ENCODE measurements around the gene BIRC6.
"Not testable (repeated sequence)": the region's sequence is repeated elsewhere in the genome, so short reads cannot be mapped to it uniquely, and the experiment has no call there.

Gene BIRC6, protein sequence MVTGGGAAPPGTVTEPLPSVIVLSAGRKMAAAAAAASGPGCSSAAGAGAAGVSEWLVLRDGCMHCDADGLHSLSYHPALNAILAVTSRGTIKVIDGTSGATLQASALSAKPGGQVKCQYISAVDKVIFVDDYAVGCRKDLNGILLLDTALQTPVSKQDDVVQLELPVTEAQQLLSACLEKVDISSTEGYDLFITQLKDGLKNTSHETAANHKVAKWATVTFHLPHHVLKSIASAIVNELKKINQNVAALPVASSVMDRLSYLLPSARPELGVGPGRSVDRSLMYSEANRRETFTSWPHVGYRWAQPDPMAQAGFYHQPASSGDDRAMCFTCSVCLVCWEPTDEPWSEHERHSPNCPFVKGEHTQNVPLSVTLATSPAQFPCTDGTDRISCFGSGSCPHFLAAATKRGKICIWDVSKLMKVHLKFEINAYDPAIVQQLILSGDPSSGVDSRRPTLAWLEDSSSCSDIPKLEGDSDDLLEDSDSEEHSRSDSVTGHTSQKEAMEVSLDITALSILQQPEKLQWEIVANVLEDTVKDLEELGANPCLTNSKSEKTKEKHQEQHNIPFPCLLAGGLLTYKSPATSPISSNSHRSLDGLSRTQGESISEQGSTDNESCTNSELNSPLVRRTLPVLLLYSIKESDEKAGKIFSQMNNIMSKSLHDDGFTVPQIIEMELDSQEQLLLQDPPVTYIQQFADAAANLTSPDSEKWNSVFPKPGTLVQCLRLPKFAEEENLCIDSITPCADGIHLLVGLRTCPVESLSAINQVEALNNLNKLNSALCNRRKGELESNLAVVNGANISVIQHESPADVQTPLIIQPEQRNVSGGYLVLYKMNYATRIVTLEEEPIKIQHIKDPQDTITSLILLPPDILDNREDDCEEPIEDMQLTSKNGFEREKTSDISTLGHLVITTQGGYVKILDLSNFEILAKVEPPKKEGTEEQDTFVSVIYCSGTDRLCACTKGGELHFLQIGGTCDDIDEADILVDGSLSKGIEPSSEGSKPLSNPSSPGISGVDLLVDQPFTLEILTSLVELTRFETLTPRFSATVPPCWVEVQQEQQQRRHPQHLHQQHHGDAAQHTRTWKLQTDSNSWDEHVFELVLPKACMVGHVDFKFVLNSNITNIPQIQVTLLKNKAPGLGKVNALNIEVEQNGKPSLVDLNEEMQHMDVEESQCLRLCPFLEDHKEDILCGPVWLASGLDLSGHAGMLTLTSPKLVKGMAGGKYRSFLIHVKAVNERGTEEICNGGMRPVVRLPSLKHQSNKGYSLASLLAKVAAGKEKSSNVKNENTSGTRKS (N-terminal part only)

DNA sequence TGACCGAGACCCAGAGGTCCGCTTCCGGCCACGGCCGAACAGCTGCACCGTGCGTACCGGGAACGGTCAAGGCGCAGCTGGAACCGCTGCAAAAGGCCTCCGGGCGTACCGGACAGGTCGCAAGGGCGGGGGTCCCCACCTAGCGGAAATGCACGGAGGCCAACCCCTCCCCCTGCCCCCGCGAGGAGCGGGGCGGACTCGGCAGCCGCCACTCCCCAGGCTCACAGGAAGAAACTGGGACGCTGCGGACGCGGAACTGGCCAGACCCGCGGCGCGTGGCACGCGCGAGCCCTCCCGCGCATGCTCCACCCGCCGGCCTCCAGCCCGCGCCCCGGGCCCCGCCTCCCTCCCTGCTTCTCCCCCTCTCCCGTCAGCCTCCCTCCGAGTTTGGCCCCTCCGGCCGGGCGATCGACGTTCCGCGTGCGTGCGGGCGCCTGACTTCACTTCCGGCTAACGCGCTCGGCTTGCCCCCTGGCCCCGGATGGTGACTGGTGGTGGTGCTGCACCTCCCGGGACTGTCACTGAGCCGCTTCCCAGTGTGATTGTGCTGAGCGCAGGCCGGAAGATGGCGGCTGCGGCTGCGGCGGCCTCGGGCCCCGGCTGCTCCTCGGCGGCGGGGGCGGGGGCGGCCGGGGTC is at the start of gene BIRC6:
Gene BIRC6, plus strand, starts transcription at position 343 of the 637 bp plus-strand sequence. Its CDS starts 139 bp downstream, at position 482.
- peak; percentile 96 for DNase-seq (ENCODE audit: low spot score)

- no peak for DNase-seq (ENCODE audit: low spot score)
Observed at GRCh38 chr2:32310577-32310976, 46.2 kb upstream of the BIRC6 start.

DNA sequence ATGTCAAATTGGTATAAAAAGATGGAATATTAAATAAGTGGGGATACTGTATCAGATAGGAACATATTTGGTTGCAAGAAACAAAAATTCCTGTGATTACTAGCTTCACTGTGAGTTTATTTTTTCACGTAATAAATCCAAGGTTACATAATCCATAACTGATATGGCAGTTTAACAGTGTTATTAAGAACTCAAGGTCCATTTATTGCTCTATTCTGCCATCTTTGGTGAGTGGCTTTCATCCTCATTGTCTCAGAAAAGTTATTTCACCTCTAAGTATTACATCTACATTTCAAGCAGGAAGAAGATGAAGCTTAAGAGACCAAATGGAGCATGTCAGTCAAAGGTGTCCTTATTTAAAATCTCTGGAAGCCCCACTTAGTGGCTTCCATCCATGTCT is 41.9 kb upstream of the BIRC6 start:
- no peak for DNase-seq (ENCODE audit: low spot score)

DNA sequence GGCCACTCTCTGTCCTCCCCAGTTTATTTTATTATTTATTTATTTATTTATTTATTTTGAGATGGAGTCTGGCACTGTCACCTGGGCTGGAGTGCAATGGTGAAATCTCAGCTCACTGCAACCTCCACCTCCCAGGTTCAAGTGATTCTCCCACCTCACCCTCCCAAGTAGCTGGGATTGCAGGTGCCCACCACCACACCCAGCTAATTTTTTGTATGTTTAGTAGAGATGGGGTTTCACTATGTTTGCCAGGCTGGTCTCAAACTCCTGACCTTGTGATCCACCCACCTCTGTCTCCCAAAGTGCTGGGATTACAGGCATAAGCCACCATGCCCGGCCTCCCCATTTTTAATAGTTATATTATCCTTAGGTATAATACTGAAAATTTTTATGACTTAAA is 28.1 kb upstream of the BIRC6 start:
- not testable (repeated sequence) for DNase-seq (ENCODE audit: low spot score)

- DNase-seq (ENCODE audit: low spot score): not testable (repeated sequence)
Observed at GRCh38 chr2:32329180-32329980, 27.4 kb upstream of the BIRC6 start.

- DNase-seq (ENCODE audit: low spot score): no peak
Observed at GRCh38 chr2:32330136-32330535, 26.7 kb upstream of the BIRC6 start.

- DNase-seq (ENCODE audit: low spot score): no peak
Observed at GRCh38 chr2:32342801-32343200, 14.0 kb upstream of the BIRC6 start.

DNA sequence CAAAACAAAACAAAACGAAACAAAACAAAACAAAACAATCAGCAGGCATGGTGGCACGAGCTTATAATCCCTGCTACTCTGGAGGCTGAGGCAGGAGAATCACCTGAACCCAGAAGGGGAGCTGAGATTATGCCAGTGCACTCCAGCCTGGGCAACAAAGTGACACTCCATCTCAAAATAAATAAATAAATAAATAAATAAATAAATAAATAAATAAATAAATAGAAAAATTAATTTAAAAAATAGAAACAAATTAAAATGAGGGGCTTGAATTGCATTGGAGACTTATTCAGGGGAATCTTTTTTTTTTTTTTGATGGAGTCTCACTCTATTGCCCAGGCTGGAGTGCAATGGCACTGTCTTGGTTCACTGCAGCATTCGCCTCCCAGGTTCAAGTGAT is 6.0 kb upstream of the BIRC6 start:
- DNase-seq (ENCODE audit: low spot score): not testable (repeated sequence)

DNA sequence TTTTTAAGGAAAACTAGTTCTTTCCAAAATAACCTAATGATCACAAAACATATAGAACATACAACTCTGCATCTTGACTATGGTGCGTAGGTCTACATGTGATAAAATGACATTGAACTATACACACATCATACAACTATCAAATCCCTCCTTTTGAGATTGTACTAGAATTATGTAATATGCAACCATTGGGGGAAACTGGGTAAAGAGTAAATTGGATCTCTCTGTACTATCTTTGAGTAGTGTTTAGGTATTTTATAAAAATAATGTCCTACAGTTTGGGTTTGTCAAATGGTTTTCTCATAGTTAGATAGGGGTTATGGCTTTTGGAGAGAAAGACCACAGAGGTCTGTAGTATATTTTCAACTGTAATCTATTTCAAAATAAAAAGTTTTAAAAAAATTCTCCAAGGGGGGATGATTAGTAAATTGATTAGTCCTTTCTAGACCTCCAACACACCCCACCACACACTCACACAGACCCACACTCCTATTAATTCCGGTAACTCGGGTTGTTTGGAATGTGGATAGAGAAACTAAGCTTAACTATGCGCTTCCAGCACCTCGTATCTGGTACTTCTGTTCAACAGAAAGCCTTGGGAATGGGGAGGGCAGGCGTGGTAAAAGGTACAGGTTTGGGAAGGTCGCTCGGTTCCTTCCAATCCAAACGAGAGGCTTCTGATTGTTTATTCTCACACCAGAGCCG is 695 bp upstream of the BIRC6 start:
- DNase-seq (ENCODE audit: low spot score): no peak

- peak; percentile 10 for DNase-seq (ENCODE audit: low spot score)
Observed at GRCh38 chr2:32357318-32358110, 691 bp downstream of the BIRC6 start.

- DNase-seq (ENCODE audit: low spot score): no peak
Observed at GRCh38 chr2:32358111-32358482, 1.3 kb downstream of the BIRC6 start.

GRCh38 chr2:32360416-32360815 is 3.6 kb downstream of the BIRC6 start:
- no peak for DNase-seq (ENCODE audit: low spot score)

DNA sequence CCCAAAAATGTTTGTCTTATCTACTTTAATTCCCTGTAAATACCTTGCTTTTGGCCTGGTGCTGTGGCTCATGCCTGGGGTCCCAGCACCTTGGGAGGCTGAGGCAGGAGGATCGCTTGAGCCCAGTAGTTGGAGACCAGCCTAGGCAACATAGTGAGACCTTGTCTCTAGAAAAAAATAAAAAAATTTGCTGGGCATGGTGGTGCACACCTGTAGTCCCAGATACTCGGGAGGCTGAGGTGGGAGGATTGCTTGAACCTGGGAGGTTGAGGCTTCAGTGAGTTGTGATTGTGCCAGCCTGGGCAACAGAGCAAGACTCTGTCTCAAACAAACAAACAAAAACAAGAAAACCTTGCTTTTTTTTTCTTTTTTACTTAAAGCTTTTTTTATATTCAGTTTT is 6.2 kb downstream of the BIRC6 start:
- DNase-seq (ENCODE audit: low spot score): not testable (repeated sequence)

- DNase-seq (ENCODE audit: low spot score): no peak
Observed at GRCh38 chr2:32363597-32363996, 6.8 kb downstream of the BIRC6 start.

- DNase-seq (ENCODE audit: low spot score): not testable (repeated sequence)
Observed at GRCh38 chr2:32364290-32364689, 7.5 kb downstream of the BIRC6 start.

GRCh38 chr2:32365679-32366078 is 8.9 kb downstream of the BIRC6 start:
- not testable (repeated sequence) for DNase-seq (ENCODE audit: low spot score)

- DNase-seq (ENCODE audit: low spot score): no peak
Observed at GRCh38 chr2:32366595-32366994, 9.8 kb downstream of the BIRC6 start.

DNA sequence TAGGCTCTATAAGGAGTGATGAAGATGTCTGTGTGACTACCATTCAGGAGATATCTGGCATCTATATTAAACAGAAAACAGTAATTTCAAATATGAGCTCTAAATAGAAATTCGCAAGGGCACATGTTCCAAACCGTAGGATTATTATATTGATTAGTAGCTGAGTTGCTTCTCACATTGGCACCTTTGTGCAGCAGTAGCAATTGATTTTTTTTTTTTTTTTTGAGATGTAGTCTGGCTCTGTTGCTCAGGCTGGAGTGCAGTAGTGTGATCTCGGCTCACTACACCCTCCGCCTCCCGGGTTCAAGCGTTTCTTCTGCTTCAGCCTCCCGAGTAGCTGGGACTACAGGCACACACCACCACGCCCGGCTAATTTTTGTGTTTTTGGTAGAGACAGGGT is 12.4 kb downstream of the BIRC6 start:
- DNase-seq (ENCODE audit: low spot score): no peak

- not testable (repeated sequence) for DNase-seq (ENCODE audit: low spot score)
Observed at GRCh38 chr2:32370942-32371341, 14.1 kb downstream of the BIRC6 start.

All from CD4-positive, alpha-beta T cell treated with Interleukin-2 at 100 ng/mL for 4 hours (primary cell).